Measurements from ENCODE around the gene EML5.

- TF ChIP-seq CTCF (IDR thresholded peaks at IDR 0.05), result no peak
- no peak for TF ChIP-seq POLR2A (IDR thresholded peaks at IDR 0.05)
Observed at GRCh38 chr14:88802596-88802995, 9.8 kb upstream of the EML5 start.
